Subcutaneous adipose tissue (tissue), 4 donors: ENCODE measurements around the gene RREB1. TPM values are rescaled to one million over a fixed set of nuclear protein-coding genes. Genes with fewer than 3 reads are reported as not detected.

Source experiments
- CTCF ChIP-seq: fragments of 450-650 bp; IDR thresholded peaks from one replicate; pipeline ENCODE4 v1.5.1; 2016; ENCODE audit warnings: low read depth, mild to moderate bottlenecking, control low read depth, antibody characterized with exemption, moderate library complexity
- total RNA-seq, 4 donors: library from RNA; depleted of rRNA; stranded (reverse); fragments of >200 nt; gene quantifications; one replicate each; pipeline ENCODE4 v1.1.0, GENCODE V29; 2016

Gene RREB1
- total RNA-seq, 4 donors from 2014 or later: 33.0 to 61.0 (median 40.5) TPM

DNA sequence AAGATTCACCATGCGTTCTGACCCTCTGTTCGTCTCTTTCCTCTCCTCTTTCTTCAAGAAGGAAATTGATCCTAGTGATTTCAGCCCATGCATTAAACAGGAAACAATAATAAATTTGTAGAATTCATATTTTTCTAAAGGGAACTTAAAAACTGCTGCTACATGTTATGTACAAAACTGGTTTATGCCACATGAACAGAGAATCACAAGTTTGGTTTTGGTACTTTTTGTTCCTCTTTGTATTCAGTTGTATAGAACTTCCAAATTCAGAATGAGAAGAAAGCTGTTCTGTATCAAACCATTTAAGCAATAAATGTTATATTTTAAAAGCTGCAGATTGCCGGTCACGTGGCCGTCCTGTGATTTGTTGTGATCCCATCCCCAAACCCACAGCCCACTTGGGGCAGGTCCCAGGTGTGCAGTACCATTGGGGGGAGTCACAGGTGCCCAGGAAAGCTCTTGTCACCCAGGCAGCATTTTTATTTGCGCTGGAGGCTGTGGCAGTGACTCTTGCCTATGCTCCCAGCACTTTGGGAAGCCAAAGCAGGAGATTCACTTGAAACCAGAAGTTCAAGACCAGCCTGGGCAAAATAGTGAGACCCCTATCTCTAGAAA is 144.0 kb downstream of the RREB1 start:
- TF ChIP-seq CTCF: no peak

GRCh38 chr6:7252390-7252789 is 144.6 kb downstream of the RREB1 start:
- TF ChIP-seq CTCF: no peak

- no peak for TF ChIP-seq CTCF
These were observed 147.4 kb downstream of the RREB1 start for GRCh38 chr6:7254980-7255835.

DNA sequence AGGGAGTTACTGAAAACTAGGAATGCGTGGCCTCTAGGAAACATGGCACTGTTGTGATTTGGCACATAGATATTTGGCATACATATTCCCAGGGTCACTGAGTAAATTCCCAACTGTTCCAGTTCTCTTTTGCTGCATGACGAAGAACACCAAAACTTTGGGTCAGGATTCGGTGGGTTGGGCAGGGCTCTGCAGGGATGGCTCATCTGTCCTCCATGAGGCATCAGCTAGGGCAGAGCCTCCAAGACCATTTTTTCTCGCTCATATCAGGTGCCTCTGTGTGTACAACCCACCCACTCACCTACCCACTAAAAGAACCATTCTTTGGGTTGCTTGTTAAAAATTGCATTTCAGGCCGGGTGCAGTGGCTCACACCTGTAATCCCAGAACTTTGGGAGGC is 148.2 kb downstream of the RREB1 start:
- no peak for TF ChIP-seq CTCF

DNA sequence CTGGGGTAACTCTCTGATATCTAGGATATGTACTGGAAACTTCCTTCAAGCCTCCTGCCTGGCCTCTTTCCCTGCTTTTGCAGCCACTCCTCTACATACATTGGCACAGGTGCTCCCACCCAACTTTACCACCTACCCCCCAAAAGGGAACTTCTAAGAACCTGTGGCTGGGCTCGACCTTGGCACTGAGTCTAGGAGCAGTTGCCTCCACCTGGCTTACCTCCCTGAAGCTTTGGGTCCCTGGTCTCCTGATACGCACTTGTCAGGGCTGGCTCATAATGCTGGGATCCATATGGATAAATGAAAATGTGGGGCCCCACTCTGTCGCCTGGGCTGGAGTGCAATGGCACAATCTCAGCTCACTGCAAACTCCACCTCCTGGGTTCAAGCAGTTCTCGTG is 149.0 kb downstream of the RREB1 start:
- TF ChIP-seq CTCF: no peak

DNA sequence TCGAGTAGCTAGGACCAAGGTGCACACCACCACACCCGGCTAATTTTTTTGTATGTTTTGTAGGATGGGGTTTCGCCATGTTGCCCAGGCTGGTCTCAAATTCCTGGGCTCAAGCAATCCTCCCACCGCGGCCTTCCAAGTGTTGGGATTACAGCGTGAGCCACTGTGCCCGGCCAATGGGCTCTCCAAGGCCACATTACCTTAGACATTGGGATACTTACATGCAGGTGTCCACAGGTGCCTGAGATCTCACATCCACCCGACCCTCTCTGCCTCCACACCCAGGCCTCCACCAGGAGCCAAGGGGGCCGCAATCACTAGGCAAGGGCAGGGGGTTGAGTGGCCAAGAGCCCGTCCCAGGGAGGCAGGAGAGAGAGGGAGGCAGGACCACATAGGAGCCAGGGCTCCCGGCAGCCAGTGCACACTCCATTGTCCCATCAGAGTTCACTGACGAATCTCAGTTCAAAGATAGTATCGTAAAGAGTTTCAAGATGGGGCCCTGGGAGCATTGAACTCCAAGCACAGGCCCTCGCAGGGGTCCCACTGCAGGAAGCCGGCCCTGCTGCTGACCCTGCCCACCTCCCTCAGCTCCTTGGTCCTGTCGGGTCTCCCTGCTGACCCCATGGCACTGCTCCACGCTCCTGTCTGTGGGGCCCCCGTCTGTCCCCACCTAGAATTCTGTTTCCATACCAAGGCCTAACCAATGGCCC is 149.9 kb downstream of the RREB1 start:
- TF ChIP-seq CTCF: no peak

GRCh38 chr6:7258231-7258763 is 150.5 kb downstream of the RREB1 start:
- TF ChIP-seq CTCF: no peak
